HK-2 (cell line): ENCODE measurements around the gene CABP2.

Experiments used
- DNase-seq: peaks from one replicate; pipeline ENCODE4 v3.0.0-alpha.2; 2018; ENCODE audit not compliant: unreplicated experiment

CABP2 gene

DNA sequence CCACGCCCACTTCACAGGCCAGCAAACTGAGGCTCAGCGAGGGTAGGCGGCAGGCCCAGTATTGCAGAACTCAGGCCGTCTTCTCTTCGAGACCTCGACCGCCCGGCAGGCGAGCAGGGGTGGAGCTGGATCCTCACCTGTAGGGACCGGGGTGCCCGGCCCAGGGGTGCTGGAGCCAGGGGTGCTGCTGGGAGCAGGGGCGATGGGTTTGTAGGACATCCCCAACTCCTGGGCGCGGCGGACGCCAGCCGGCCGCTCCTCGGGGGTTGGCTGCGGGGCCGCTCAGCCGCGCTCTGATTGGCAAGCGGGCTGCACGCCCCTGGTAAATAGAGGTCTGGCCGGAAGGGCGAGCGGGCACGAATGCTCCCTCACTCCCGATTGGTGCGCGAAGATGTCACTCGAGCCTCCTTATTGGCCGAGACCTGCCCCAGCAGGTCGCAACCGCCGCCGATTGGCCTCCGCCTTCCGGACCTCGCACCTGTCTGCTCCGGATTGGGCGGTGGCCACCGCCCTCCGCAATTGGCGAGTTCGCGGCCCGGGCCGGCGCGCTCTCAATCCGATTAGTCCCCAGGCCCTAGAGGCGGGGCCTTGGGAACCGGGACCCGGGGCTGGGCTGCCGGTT, 15.3 kb downstream of the CABP2 start, which contains the start of gene CDK2AP2:
CDK2AP2 (minus strand) TSS at position 299 of the 622 bp plus-strand sequence; CDS start at position 219, 80 bp downstream.
- DNase-seq = peak; percentile 97

DNA sequence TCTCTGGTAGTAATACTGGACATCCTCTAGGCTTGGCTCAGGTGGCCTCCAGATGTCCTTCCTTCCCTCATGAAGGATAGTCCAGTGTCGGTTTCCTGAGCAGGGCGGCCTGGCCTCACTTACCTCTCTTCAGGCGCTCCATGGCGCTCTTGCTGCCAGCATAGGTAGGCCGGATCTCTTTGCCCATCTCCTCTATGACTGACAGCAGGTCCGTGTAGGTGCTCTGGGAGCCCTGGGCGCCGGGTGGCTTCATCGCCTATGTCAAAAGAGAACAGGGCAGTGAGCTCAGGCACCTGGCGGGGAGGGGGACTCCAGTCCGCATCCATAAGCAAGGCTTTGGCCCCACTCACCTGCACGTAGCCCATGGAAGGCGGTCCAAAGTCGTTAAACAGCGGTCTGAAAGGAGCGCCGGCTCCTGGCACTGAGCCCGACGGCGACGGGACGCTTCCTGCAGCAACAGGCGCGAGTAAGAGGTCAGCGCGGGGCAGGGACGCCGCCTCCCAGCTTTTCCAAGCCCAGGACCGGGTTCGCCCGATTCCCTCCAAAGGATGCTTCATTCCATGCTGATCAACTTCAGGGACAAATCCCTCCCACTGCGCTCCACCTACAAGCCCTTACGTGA, 15.9 kb downstream of the CABP2 start:
- DNase-seq = no peak

DNA sequence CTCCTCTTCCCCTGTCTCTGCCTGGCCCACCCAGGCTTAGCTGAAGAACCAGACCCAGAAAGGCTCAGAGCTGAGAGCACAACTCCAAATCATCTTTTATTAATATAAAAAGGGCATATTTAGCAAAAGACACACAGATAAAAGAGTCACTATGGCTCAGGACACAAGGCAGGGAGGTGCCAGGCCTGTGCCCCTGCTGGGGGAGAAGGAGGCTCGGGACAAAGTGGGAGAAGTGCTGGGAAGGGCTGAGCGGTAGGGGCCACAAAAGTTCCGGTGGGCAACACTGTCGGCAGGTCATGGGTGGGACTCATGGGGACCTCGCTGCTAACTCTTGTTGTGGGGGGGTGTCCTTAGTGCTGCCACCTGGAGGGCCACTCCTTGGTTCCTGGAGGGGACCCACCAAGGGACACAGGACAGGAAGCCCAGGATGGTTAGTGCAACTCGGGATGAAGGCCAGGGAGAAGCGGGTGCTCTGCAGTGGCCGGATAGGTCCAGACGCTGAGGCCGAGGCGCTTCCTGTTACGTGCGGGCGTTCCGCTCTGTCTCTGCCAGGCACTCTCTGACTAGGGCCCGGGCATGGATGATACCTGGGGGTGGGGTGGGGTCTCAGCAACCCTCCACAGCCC, 16.7 kb downstream of the CABP2 start:
- no peak for DNase-seq

DNA sequence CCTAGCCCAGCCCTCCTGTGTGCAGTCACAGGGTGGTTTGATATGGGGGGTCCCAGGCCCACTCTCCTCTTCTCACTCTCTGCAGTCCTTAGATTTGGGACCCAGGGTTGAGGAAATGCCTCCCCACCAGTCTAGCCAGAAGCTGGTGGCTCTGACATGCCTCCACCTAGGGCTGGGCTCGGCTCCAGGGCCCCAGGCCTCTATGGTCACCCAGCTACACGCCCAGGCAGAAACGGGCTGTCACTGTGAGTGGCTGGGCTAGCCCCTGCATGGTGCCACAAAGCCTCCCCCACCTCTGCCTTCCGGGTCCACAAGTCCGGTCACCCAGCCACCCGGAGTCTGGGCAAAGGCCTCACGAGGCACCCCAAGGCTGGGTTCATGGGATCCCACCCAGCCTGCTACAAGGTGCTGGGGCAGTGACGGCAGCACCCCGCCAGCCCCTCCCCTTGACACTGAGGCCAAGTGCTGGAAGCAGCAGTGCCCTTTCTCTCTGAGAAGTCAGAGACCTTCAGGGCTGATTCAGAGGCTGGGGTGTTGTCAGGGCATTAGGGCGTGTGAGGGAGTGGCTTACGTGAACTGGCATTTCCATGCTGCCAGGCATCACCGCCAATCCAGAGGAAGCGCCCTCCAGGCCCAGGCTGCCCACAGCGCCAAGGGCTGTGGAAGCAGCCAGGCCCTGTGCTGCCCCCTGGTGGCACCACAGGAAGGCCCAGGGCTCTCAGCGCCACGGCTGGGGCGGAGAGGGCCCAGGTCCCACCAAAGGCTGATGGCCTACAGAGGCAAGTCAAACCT, 17.4 kb downstream of the CABP2 start:
- DNase-seq = peak; percentile 92

DNA sequence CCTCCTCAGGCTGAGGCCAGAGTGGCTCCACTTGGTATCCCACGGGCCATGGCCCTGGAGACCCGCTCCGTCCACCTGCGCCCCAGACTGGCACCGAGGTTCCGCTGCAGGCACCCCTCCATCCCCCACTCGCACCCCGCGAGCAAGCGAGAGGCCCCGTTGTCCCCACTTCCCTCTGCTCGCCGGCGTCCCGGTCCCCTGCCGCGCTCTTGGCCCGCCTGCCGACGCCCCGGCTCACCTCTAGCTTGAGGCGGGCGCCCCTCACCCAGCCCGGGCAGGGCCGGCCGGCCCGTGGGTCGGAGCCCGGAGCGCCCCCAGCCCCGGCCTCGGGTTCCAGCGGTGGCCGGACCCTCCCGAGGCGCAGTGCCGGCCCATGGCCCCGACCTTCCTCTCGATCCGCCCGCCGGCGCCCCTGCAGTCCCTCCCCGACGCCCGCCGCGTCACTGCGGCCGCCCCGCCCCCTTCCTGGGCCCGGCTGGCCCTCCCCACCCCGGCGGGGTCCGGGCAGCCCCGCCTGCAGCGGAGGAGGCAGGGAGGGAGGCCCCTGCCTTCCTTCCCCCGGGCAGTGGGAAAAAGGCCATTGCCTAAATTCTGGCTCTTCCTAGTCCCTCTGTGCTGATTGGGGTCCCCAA, 18.2 kb downstream of the CABP2 start, which contains the start of gene PITPNM1:
PITPNM1 (minus strand) TSS at position 414 of the 632 bp plus-strand sequence. CDS start 1,183 bp downstream, outside the sequence.
- peak; percentile 61 for DNase-seq

DNA sequence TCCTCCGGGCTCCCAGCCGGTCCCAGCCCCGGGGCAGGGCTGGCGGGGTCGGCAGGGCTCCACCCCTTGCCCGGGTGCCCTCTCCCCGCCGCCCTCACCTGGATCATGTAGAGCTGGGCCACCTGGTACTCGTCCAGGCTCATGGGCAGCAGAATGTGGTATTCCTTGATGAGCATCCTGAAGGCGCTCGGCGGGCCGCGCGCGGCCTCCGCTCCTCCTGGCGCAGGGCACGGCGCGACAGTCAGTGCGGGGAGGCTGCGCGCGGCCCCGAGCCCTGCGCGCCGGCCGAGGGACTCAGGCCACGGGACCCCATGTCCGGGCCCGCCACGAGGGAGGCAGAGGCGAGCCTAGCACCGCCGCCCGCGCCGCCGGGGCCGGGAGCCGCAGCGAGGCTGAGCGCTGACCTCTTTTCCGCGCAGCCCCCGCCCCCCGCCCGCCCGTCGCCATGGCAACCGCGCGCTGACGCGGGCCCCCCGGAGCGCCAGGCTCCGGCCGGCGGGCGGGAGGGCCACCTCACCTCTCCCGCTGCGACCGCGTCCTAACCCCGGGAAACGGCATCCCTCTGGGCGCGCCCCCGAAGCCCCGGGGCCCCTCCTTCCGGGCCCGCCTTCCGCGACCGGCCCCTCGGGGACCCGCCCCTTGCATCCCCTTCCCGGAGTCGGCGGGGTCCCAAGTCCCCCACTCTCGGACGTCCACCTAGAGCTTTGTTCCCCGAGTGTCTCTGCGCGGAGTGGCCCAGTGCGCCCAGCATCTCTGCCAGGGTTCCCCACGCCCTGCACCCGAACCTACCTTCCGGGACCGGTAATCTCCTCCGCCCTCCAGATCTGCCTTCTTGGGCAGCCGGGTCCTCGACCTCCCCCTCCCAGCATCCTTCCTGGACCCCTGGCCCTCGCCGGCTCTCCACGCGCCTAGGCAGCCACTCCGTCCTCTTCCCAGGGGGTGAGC, 19.0 kb downstream of the CABP2 start:
- DNase-seq = peak; percentile 52

DNA sequence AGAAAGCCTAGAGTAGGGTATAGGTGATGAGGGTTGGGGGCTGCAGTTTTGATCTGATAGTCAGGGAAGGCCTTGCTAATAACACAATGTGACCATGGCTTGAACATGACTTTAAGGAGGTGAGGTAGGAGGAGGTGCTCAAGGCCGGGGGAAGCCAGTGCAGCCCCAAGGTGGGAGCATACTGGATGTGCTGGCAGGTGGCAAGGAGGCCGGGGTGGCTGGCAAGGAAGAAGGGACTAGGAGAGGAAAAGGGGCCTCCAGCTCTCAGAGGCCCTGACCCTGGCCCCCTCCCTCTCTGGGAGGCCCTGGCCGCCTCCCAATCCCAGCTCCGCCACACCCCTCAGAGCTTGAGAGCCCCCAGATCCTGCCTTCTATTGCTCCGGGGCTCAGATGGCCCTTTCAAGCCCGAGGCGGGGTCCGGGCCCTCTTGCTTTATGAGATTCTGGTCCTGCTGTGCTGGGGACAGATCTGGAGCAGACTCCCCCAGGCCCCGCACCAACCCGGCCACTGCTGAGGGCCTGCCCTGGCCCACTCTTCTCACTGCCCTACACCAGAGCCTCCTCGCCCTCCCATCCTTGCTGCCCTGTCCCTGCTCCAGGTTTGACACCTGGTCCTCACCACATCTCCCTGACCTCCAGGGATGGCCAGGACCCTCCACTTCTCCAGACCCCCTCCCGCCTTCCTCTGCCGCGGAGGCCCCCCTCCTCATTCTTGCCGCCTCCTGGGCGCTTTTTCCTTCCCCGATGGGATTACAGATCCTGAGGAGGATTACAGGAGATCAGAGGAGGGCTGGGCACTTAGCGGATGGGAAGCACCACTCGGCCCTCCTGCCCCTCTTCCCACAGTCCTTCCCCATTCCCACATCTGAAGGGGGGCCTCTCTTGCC, 19.9 kb downstream of the CABP2 start:
- no peak for DNase-seq

DNA sequence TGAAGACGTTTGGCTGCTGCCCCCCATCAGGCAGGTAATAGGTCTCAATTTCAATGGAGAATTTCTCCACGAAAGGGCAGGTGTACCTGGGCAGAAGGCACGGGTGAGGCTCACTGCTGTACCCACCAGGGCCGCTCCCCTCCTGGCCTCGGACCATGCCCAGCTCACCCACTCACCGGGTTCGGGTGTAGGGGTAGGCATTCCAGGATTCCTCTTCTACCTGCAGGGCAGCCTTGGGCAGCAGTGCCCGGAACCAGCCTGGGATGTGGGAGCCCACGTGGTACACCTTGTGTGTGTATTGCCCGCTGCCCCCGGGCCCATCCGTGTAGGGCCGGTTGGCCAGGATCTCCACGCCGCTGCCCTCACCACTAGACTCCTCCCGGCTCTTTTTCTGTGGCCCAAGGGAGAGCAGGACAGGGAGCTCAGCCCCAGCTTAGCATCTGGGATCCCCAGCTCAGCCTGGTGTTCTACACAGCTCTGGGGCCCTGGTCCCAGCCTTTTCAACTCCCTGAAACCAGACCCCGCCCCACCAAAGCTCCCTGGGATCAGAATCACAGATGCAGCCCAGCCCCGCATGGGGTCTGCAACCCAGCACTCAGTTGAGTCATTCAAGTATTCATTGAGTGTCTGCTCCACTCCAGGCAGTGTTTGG, 20.8 kb downstream of the CABP2 start:
- no peak for DNase-seq

DNA sequence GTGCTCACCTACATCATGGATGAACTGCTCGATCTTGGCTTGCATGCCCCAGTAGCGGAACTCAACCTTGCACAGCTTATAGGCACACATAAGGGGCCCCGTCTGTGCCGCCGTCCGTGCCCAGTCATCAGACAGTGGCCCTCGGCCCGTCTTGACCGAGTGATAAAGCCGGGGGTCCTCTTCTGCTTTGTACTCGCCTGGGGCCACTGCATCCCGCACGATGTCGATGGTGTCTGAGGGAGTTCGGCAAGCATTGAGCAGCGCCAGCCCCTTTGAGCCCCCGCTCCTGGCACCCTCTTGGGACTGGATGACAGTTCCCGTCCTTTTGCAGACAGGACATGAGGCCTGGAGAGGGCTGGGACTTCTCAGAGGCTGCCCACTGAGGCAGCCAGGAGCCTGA, 21.4 kb downstream of the CABP2 start:
- DNase-seq = no peak

DNA sequence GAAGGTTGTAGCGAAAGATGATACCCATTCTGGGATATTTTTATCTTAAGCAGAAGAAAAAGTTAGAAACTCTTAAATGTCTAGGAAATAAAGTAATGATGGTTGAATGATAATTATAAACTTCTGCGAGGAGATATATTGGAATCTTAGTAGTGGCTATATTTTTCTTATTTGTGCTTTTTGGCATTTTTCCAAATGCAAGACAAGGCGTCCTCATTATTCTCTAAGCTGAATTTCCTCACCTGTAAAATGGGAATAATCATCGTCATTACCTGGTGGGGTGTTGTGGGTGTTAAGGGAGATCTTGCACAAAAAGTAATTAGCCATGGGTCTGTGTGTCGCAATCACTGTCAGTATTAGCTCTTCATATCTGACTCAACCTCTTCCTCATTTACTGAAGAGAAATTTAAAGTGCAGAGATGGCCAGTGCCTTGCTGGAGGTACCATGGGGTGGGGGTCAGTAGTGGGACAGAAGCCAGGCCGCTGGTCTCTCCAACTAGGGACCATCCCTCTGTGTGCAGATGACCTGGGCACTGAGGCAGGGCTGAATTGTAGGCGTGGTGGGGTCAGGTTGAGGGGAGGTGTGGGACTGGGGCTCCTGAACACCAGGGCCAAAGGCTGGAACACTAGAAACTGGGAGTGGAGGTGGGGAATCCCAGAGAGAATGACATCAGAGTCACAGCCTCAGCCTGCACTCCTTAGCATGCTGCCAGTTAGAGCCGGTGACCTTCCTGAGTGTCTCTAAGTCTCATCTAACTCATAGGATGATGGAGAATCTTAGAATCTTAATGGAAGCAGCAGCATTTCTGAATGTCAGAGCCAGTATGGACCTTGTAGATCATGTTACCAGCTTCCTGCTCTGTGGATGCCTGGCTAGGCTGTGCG, 22.2 kb downstream of the CABP2 start:
- no peak for DNase-seq

DNA sequence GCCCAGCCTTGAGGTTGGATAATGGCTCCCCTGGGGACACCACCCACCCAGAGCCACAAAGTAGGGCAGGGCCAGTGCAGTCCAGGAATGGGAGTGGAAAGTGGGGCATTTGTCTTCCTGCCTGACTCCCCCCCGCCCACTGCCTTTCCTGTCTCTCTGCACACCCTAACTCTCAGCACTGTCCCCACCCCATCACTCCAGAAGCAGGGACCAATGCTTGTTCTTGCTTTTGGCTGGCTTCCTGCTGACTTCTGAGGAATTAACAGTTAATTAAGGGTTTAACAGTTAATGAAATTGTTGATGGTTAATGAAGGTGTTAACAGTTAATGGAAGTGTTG, 22.8 kb downstream of the CABP2 start:
- no peak for DNase-seq

DNA sequence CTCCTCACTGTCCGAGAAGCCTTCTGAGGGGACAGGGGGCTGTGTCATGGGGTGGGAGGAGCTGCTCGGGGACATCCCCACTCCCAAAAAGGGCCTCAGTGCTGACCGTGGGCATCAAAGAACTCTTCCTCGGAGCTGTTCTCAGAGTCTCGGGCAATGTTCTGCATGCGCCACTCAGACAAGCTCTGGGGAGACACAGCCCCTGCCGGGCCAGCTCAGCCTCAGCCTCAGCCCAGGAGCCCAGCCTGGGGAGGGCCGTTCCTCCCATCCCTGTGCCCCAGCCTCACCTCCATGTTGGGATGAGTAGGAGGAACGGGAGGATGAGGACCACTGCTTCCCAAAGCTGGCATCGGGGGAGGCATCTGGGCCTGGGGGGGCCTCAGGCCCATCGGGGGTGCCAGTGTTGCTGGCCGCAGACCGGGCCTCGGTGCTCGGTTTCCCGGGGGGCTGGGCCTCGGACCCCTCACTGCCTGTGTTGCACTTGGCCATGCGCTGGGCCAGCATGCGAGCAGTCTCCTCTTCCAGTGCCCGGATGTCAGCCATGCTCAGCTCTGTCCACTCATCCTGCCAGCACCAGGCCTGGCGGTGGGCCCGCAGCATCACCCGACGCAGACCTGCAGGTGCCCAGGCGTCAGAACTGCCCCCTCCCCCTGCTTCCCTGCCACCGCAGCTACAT, 23.3 kb downstream of the CABP2 start:
- DNase-seq = no peak

DNA sequence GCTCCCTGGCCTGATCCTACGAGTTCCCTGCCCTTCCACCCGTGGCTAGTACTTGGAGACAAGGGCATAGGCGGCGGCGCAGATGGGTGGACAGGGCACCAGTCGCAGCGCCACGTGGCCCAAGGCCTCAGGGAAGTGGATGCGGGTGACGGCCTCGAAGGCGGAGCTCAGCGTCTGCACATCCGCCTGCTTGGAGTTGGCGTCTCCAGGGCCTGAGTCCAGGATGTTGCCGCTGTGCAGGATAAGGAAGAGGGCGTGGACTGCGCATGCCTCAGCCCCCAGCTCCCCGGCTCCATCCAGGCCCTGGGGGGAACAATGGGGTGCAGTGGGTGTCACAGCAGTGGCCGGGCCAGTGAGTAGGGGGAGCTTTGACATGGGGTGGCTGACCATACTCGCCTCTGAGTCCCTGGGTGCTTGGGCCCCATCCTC, 24.7 kb downstream of the CABP2 start:
- no peak for DNase-seq

DNA sequence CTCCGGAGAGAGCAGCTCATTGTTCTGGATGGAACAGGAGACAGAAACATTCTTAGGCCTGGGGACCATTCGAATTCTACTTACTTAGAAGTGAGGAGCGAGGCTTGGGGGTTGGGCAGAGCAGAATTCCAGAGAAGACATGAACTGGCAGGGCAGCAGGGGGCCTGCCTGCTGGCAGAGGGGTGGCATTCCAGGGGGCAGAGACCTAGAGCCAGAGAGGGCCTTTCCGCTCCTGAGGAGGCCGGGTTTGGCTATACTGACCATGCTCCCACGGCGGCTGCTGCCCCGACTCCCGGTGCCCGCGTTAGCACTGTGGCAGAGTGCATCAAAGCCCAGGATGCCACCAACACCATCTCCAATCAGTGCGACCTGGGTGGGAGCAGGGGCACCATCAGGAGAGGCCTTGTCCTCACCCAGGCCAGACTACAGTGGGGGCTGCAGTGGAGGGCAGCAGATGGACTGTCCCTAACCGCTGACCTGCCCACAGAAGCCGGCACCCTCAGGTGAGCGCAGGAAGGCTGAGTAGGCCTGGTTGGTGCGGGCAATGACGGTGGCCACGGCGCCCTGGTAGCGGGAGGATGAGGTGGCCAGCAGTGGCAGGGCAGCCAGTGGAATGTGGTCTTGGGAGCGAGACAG, 25.5 kb downstream of the CABP2 start:
- no peak for DNase-seq

DNA sequence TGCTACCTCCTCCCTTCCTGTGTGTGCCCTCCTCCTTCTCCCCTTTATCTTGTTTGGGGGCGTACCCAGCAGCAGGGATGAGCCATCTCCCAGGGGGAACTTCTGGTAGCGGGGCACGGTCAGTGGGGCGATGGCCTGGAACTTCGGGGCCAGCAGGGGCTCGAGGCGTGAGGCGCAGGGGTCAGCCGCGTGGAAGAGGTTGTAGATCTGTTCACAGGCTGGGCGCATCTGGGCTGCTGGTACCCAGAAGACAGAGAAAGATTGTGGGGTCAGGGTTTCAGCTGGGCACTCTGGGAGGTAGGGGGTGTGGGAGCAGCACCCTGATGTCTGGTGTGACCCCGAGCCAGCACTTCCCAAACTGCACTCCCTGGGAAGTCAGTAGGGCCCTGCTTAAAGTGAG, 27.1 kb downstream of the CABP2 start:
- DNase-seq = no peak

DNA sequence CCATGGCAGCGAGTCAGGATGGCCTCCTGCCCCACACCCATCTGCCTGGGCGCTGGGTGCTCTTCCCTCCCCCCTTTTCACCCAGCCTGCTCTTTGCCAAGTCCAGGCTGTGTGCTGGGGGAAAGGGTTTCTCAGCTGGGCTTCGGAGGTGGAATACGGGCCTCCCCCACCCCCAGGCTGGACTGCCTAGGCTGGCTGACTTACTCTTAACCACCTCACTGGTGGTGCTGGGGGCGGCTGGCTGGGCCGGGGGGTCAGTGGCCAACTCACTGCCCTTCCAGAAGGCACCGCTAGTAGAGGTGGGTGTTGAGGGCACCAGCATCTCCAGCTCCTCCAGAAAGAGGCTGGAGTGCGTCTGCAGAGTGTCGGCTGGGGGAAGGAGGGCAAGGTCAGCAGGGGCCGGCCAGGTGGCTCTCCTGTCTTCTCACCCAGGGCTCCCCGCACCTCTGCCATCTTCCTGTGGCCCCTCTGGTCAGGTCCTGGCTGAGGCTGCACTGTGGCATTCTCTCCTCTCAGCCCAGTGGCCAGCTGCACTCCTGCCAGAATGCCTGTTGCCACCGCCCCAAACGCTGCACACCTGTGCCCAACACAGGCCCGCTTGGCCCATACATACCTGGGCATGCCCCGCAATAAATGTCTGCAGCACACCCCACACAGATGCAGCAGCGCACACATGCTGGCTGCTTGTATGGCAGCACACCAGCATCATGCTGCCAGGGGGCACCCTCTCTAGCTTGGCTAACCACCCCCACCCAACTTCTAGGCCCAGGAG, 27.8 kb downstream of the CABP2 start:
- no peak for DNase-seq
